Naive thymus-derived CD8-positive, alpha-beta T cell (primary cell): Measurements from ENCODE around the gene VSIR. TPM values are rescaled to one million over a fixed set of nuclear protein-coding genes. Genes with fewer than 3 reads are reported as not detected.
A peak's percentile ranks its signal among the peaks of the same experiment; 100 is the strongest.

Experiments
- ATAC-seq, 2 donors: fragments of 150-1000 bp; cut with Tn5 transposase in 1 of 2; sonication (Bioruptor Pico), chemical (Tn5 transposase) in 1 of 2; 1 replicate in 1 of 2; 2 replicates in 1 of 2; pipeline ENCODE4 v1.10.0; 2021; ENCODE audit warnings: mild to moderate bottlenecking in 2 of 2, moderate library complexity in 2 of 2
- POLR2A ChIA-PET: fragments of 350-600 bp; sonication (Branson Sonifier 250); formaldehyde crosslinking; loops from one replicate; lab custom pipeline; 2021; ENCODE audit warnings: antibody characterized with exemption; lab: Charles Lee
- DNase-seq, 10 donors: peaks; one replicate each; pipeline versions ENCODE4 v3.0.0 to v3.0.0-alpha.2; 2020 to 2022
- H3K27ac Mint-ChIP-seq, 10 donors: one replicate each; pipeline ENCODE4 v1.8.0; 2020 to 2022; ENCODE audit warnings: mild to moderate bottlenecking in 10 of 10, mixed read lengths in 10 of 10, moderate library complexity in 4 of 10, inconsistent platforms in 1 of 10
- H3K27me3 Mint-ChIP-seq, 5 donors: one replicate each; pipeline ENCODE4 v1.8.0; 2021 to 2022; ENCODE audit warnings: mixed read lengths in 5 of 5
- H3K36me3 Mint-ChIP-seq, 3 donors: one replicate each; pipeline ENCODE4 v1.8.0; 2020 to 2022; ENCODE audit warnings: mixed read lengths in 3 of 3, mild to moderate bottlenecking in 2 of 3, inconsistent platforms in 1 of 3
- H3K4me1 Mint-ChIP-seq, 4 donors: one replicate each; pipeline ENCODE4 v1.8.0; 2021 to 2022; ENCODE audit warnings: mixed read lengths in 4 of 4
- H3K4me3 Mint-ChIP-seq, 10 donors: one replicate each; pipeline ENCODE4 v1.8.0; 2020 to 2022; ENCODE audit warnings: mild to moderate bottlenecking in 10 of 10, mixed read lengths in 10 of 10, moderate library complexity in 6 of 10, inconsistent platforms in 1 of 10
- H3K9me3 Mint-ChIP-seq, 9 donors: one replicate each; pipeline ENCODE4 v1.8.0; 2020 to 2022; ENCODE audit warnings: mixed read lengths in 9 of 9, mild to moderate bottlenecking in 3 of 9, inconsistent platforms in 1 of 9, moderate library complexity in 1 of 9
- polyA plus RNA-seq, 3 donors: library from polyadenylated mRNA; unstranded; fragments of 300-500 nt; fragmentation: Illumina TruSeq; gene quantifications; one replicate each; pipeline ENCODE4 v1.2.3, GENCODE V29; 2021
- total RNA-seq, 8 experiments: library from RNA in 2 of 8; stranded (reverse) in 2 of 8; gene quantifications; one replicate each; pipeline ENCODE4 v1.2.3 and lab custom pipeline; 2021 to 2026

VSIR gene
- total and polyA plus RNA-seq, 5 experiments from 2014 or later: 102 to 343 (median 211) TPM

- no peak overlapping the region for H3K27ac Mint-ChIP-seq
- H3K36me3 Mint-ChIP-seq: peaks cover 0 to 16% (median 0%) of the 10 kb centered on the region in 3 donors
- DNase-seq (no peak), ATAC-seq (no peak)
- POLR2A ChIA-PET: no interaction called here
- no peak overlapping the region for H3K4me3 Mint-ChIP-seq
- H3K9me3 Mint-ChIP-seq: no peaks in the 10 kb centered on the region
- peaks cover 7 to 11% (median 10%) of the 10 kb centered on the region in 4 donors for H3K4me1 Mint-ChIP-seq
- no peaks in the 10 kb centered on the region for H3K27me3 Mint-ChIP-seq
Observed at GRCh38 chr10:71789871-71790270, 16.6 kb upstream of the VSIR start.

GRCh38 chr10:71788954-71789353 is 15.6 kb upstream of the VSIR start:
- Mint-ChIP-seq H3K27ac (no peak overlapping the region), H3K27me3 (no peaks in the 10 kb centered on the region), H3K36me3 (peaks cover 0 to 10% (median 0%) of the 10 kb centered on the region in 3 donors), H3K4me1 (peaks cover 7 to 16% (median 10%) of the 10 kb centered on the region in 4 donors), H3K9me3 (no peaks in the 10 kb centered on the region), H3K4me3 (no peak overlapping the region)
- POLR2A ChIA-PET: no interaction called here
- DNase-seq (no peak), ATAC-seq (no peak)

GRCh38 chr10:71784679-71785272 is 11.5 kb upstream of the VSIR start:
- DNase-seq (no peak), ATAC-seq (no peak)
- Mint-ChIP-seq H3K4me3 (no peak overlapping the region), H3K36me3 (peaks cover 0 to 2% (median 0%) of the 10 kb centered on the region in 3 donors), H3K4me1 (peaks cover 9 to 25% (median 14%) of the 10 kb centered on the region in 4 donors), H3K27ac (peak overlapping the region in 1 of 10 donors; percentile 62), H3K9me3 (no peaks in the 10 kb centered on the region), H3K27me3 (no peaks in the 10 kb centered on the region)
- POLR2A ChIA-PET: interaction anchor here (1.5 to 2.4 kb wide), 2 partner anchors 12 to 32 kb away, joined by 5 to 13 read pairs; partner anchors contain the start of gene VSIR

GRCh38 chr10:71783917-71784678 is 10.8 kb upstream of the VSIR start:
- Mint-ChIP-seq H3K9me3 (no peaks in the 10 kb centered on the region), H3K27ac (no peak overlapping the region), H3K36me3 (peaks cover 0 to 2% (median 0%) of the 10 kb centered on the region in 3 donors), H3K4me1 (peaks cover 11 to 31% (median 16%) of the 10 kb centered on the region in 4 donors), H3K27me3 (no peaks in the 10 kb centered on the region), H3K4me3 (no peak overlapping the region)
- DNase-seq (no peak), ATAC-seq (no peak)
- POLR2A ChIA-PET: interaction anchor here (1.5 to 2.4 kb wide), 2 partner anchors 11 to 32 kb away, joined by 5 to 13 read pairs; partner anchors contain the start of gene VSIR

GRCh38 chr10:71782917-71783490 is 9.7 kb upstream of the VSIR start:
- no peak for DNase-seq
- H3K36me3 Mint-ChIP-seq: no peaks in the 10 kb centered on the region
- H3K27ac Mint-ChIP-seq: peak overlapping the region in 4 of 10 donors; percentile 21 to 74 (median 28)
- peak overlapping the region in 1 of 10 donors; percentile 11 for H3K4me3 Mint-ChIP-seq
- ATAC-seq: no peak
- H3K27me3 Mint-ChIP-seq: no peaks in the 10 kb centered on the region
- no peaks in the 10 kb centered on the region for H3K9me3 Mint-ChIP-seq
- POLR2A ChIA-PET: interaction anchor here (1.5 to 2.4 kb wide), 2 partner anchors 10 to 31 kb away, joined by 5 to 13 read pairs; partner anchors contain the start of gene VSIR
- peaks cover 11 to 34% (median 18%) of the 10 kb centered on the region in 4 donors for H3K4me1 Mint-ChIP-seq

- no peak for DNase-seq
- H3K27ac Mint-ChIP-seq: peak overlapping the region in 1 of 10 donors; percentile 74
- no peak for ATAC-seq
- no peaks in the 10 kb centered on the region for H3K9me3 Mint-ChIP-seq
- H3K4me1 Mint-ChIP-seq: peaks cover 14 to 38% (median 20%) of the 10 kb centered on the region in 4 donors
- H3K27me3 Mint-ChIP-seq: no peaks in the 10 kb centered on the region
- no peaks in the 10 kb centered on the region for H3K36me3 Mint-ChIP-seq
- POLR2A ChIA-PET: interaction anchor here (1.2 to 2.4 kb wide), 2 partner anchors 10 to 55 kb away, joined by 3 to 13 read pairs; partner anchors contain the start of gene VSIR
- no peak overlapping the region for H3K4me3 Mint-ChIP-seq
Observed at GRCh38 chr10:71782221-71782916, 9.0 kb upstream of the VSIR start.

- Mint-ChIP-seq H3K27ac (peak overlapping the region in 4 of 10 donors; percentile 19 to 57 (median 25)), H3K4me3 (peak overlapping the region in 1 of 10 donors; percentile 15), H3K9me3 (no peaks in the 10 kb centered on the region), H3K36me3 (no peaks in the 10 kb centered on the region), H3K27me3 (no peaks in the 10 kb centered on the region), H3K4me1 (peaks cover 26 to 49% (median 33%) of the 10 kb centered on the region in 4 donors)
- POLR2A ChIA-PET: no interaction called here
- DNase-seq: no peak
- ATAC-seq: no peak
Observed at GRCh38 chr10:71780719-71781118, 7.4 kb upstream of the VSIR start.

GRCh38 chr10:71780156-71780555 is 6.8 kb upstream of the VSIR start:
- Mint-ChIP-seq H3K27me3 (no peaks in the 10 kb centered on the region), H3K27ac (peak overlapping the region in 3 of 10 donors; percentile 20 to 57 (median 39)), H3K9me3 (no peaks in the 10 kb centered on the region), H3K4me1 (peaks cover 28 to 55% (median 38%) of the 10 kb centered on the region in 4 donors), H3K4me3 (no peak overlapping the region), H3K36me3 (no peaks in the 10 kb centered on the region)
- no peak for DNase-seq
- ATAC-seq: no peak
- POLR2A ChIA-PET: interaction anchor here (0.6 kb wide), 1 partner anchor 14 kb away, joined by 3 read pairs; no protein-coding TSS in a partner anchor

GRCh38 chr10:71779641-71780040 is 6.3 kb upstream of the VSIR start:
- Mint-ChIP-seq H3K27ac (peak overlapping the region in 1 of 10 donors; percentile 53), H3K36me3 (no peaks in the 10 kb centered on the region), H3K9me3 (no peaks in the 10 kb centered on the region), H3K4me3 (no peak overlapping the region), H3K27me3 (no peaks in the 10 kb centered on the region), H3K4me1 (peaks cover 28 to 60% (median 43%) of the 10 kb centered on the region in 4 donors)
- ATAC-seq (no peak), DNase-seq (no peak)
- POLR2A ChIA-PET: interaction anchor here (0.6 kb wide), 2 partner anchors 14 to 27 kb away, joined by 3 read pairs; no protein-coding TSS in a partner anchor

- ATAC-seq (no peak), DNase-seq (no peak)
- Mint-ChIP-seq H3K4me1 (peaks cover 26 to 65% (median 51%) of the 10 kb centered on the region in 4 donors), H3K9me3 (no peaks in the 10 kb centered on the region), H3K27me3 (no peaks in the 10 kb centered on the region), H3K27ac (peak overlapping the region in 2 of 10 donors; percentile 4 to 76), H3K36me3 (no peaks in the 10 kb centered on the region), H3K4me3 (no peak overlapping the region)
- POLR2A ChIA-PET: interaction anchor here (25.4 kb wide), 1 partner anchor 39 kb away, joined by 1679 read pairs; the partner anchor contains the start of gene C10orf105
Observed at GRCh38 chr10:71778071-71778825, 4.9 kb upstream of the VSIR start.

GRCh38 chr10:71777213-71777985 is 4.1 kb upstream of the VSIR start:
- H3K4me3 Mint-ChIP-seq: peak overlapping the region in 2 of 10 donors; percentile 51 to 52
- no peaks in the 10 kb centered on the region for H3K27me3 Mint-ChIP-seq
- ATAC-seq (no peak), DNase-seq (no peak)
- peaks cover 23 to 57% (median 51%) of the 10 kb centered on the region in 4 donors for H3K4me1 Mint-ChIP-seq
- H3K36me3 Mint-ChIP-seq: no peaks in the 10 kb centered on the region
- no peaks in the 10 kb centered on the region for H3K9me3 Mint-ChIP-seq
- POLR2A ChIA-PET: interaction anchor here (2.4 to 25.4 kb wide), 3 partner anchors 11 to 76 kb away, joined by 6 to 1679 read pairs (median 194); partner anchors contain the start of gene C10orf105
- H3K27ac Mint-ChIP-seq: peak overlapping the region in 6 of 10 donors; percentile 3 to 91 (median 74)
